IMR-90 (cell line): Measurements from ENCODE around the gene VAC14. TPM values are rescaled to one million over a fixed set of nuclear protein-coding genes. Genes with fewer than 3 reads are reported as not detected.

Experiments used
- ATAC-seq: fragments of 200-7000 bp; cut with Tn5 transposase; 2 replicates; pipeline ENCODE4 v1.9.1; 2020; ENCODE audit warnings: low read depth, mild to moderate bottlenecking, moderate library complexity
- BruUV-seq: library from RNA; stranded (reverse); fragments of 400-500 nt; replicated peaks from 2 replicates; lab custom pipeline; 2021; lab: Mats Ljungman, UMichigan
- CTCF ChIA-PET: fragments of 300-600 bp; formaldehyde crosslinking; extraction: SDS; loops from one replicate; lab custom pipeline; 2021; ENCODE audit warnings: antibody characterized with exemption; lab: Yijun Ruan, JAX
- POLR2A ChIA-PET: fragments of 300-600 bp; sonication (Branson Sonifier 250); formaldehyde crosslinking; loops from one replicate; lab custom pipeline; 2022; ENCODE audit warnings: antibody characterized with exemption; ENCODE audit not compliant: unreplicated experiment; lab: Charles Lee
- DNase-seq: peaks from one replicate; pipeline ENCODE4 v3.0.0; 2013
- H2AFZ ChIP-seq: replicated peaks from 2 replicates; pipeline ENCODE3; 2013; ENCODE audit warnings: low read length, mild to moderate bottlenecking; ENCODE audit not compliant: poor library complexity
- H2AK5ac ChIP-seq: 2 replicates; pipeline ENCODE4 v1.6.1; 2013; ENCODE audit warnings: low read depth, low read length, inconsistent platforms
- H2AK9ac ChIP-seq: replicated peaks from 2 replicates; pipeline ENCODE3; 2013; ENCODE audit warnings: mild to moderate bottlenecking, low read depth, low read length, moderate library complexity; ENCODE audit not compliant: poor library complexity
- H2BK120ac ChIP-seq: 2 replicates; pipeline ENCODE4 v1.6.1; 2013; ENCODE audit warnings: low read depth, low read length, inconsistent platforms
- H2BK15ac ChIP-seq: 3 replicates; pipeline ENCODE4 v1.6.1; 2013; ENCODE audit warnings: low read depth, low read length, inconsistent platforms
- H2BK20ac ChIP-seq: 2 replicates; pipeline ENCODE4 v1.6.1; 2013; ENCODE audit warnings: low read depth, mild to moderate bottlenecking, inconsistent platforms, low read length, moderate library complexity
- H2BK5ac ChIP-seq: 2 replicates; pipeline ENCODE4 v1.6.1; 2013; ENCODE audit warnings: mild to moderate bottlenecking, low read depth, low read length, inconsistent platforms; ENCODE audit not compliant: poor library complexity, severe bottlenecking
- H3K14ac ChIP-seq: replicated peaks from 2 replicates; pipeline ENCODE4 v1.6.1; 2013; ENCODE audit warnings: low read depth, low read length, inconsistent platforms
- H3K18ac ChIP-seq: 2 replicates; pipeline ENCODE4 v1.6.1; 2013; ENCODE audit warnings: low read depth, low read length, control low read depth
- H3K23ac ChIP-seq: 2 replicates; pipeline ENCODE4 v1.6.1; 2013; ENCODE audit warnings: low read depth, low read length, inconsistent platforms
- H3K27ac ChIP-seq: 2 replicates; pipeline ENCODE4 v1.5.1; 2013; ENCODE audit warnings: mild to moderate bottlenecking, control low read depth, low read length; ENCODE audit not compliant: insufficient read depth
- H3K27me3 ChIP-seq: 2 replicates; pipeline ENCODE4 v1.6.1; 2013; ENCODE audit warnings: low read length; ENCODE audit not compliant: control insufficient read depth, insufficient read depth
- H3K36me3 ChIP-seq: 2 replicates; pipeline ENCODE4 v1.6.1; 2013; ENCODE audit warnings: low read length, mixed read lengths; ENCODE audit not compliant: control insufficient read depth, insufficient read depth
- H3K4ac ChIP-seq: 2 replicates; pipeline ENCODE4 v1.6.1; 2013; ENCODE audit warnings: low read depth, low read length, inconsistent platforms
- H3K4me1 ChIP-seq: 2 replicates; pipeline ENCODE4 v1.6.1; 2013; ENCODE audit warnings: low read length, mixed read lengths; ENCODE audit not compliant: control insufficient read depth, insufficient read depth
- H3K4me2 ChIP-seq: 2 replicates; pipeline ENCODE4 v1.6.1; 2013; ENCODE audit warnings: low read depth, mild to moderate bottlenecking, control low read depth, low read length, moderate library complexity
- H3K4me3 ChIP-seq: 2 replicates; pipeline ENCODE4 v1.5.1; 2013; ENCODE audit warnings: low read depth, mild to moderate bottlenecking, control low read depth, low read length, moderate library complexity; ENCODE audit not compliant: insufficient read depth
- H3K56ac ChIP-seq: 2 replicates; pipeline ENCODE4 v1.6.1; 2013; ENCODE audit warnings: low read length, inconsistent platforms; ENCODE audit not compliant: insufficient read depth; ENCODE audit errors: extremely low read depth
- H3K79me1 ChIP-seq, 2 experiments: 2 replicates each; pipeline ENCODE4 v1.6.1; 2013; ENCODE audit warnings: low read length in 2 of 2, inconsistent platforms in 1 of 2, low read depth in 1 of 2
- H3K9ac ChIP-seq: 2 replicates; pipeline ENCODE4 v1.6.1; 2013; ENCODE audit warnings: low read depth, low read length, control low read depth
- H3K9me1 ChIP-seq: 2 replicates; pipeline ENCODE4 v1.6.1; 2013; ENCODE audit warnings: low read length, inconsistent platforms; ENCODE audit not compliant: insufficient read depth
- H3K9me3 ChIP-seq: 2 replicates; pipeline ENCODE4 v1.6.1; 2013; ENCODE audit warnings: low read length; ENCODE audit not compliant: control insufficient read depth, insufficient read depth
- H4K20me1 ChIP-seq: 2 replicates; pipeline ENCODE4 v1.6.1; 2013; ENCODE audit warnings: low read length, inconsistent platforms; ENCODE audit not compliant: insufficient read depth
- H4K5ac ChIP-seq: 2 replicates; pipeline ENCODE4 v1.6.1; 2013; ENCODE audit warnings: mild to moderate bottlenecking, low read depth, low read length, control low read depth
- H4K8ac ChIP-seq, 2 experiments: 2 replicates each; pipeline ENCODE4 v1.6.1; 2013; ENCODE audit warnings: low read depth in 2 of 2, low read length in 2 of 2, control low read depth in 1 of 2, inconsistent platforms in 1 of 2
- H4K91ac ChIP-seq: 2 replicates; pipeline ENCODE4 v1.6.1; 2013; ENCODE audit warnings: low read depth, low read length, inconsistent platforms; ENCODE audit not compliant: insufficient read depth
- BHLHE40 ChIP-seq: fragments of 150-350 bp; IDR thresholded peaks from 2 replicates; pipeline ENCODE4 v1.6.1; 2016; ENCODE audit warnings: mild to moderate bottlenecking, low read depth, low read length
- CEBPB ChIP-seq: IDR thresholded peaks from 2 replicates; pipeline ENCODE4 v1.6.1; 2012; ENCODE audit warnings: low read depth, low read length, improper control_type of control experiment
- CHD1 ChIP-seq: IDR thresholded peaks from 2 replicates; pipeline ENCODE4 v1.6.1; 2012; ENCODE audit warnings: low read depth, low read length, improper control_type of control experiment
- CTCF ChIP-seq: conservative IDR thresholded peaks from 2 replicates; pipeline ENCODE4 v1.5.1; 2012; ENCODE audit warnings: mild to moderate bottlenecking, low read depth, low read length, improper control_type of control experiment
- ELK1 ChIP-seq: fragments of 150-350 bp; IDR thresholded peaks from 2 replicates; pipeline ENCODE4 v1.6.1; 2016; ENCODE audit warnings: low read depth, mild to moderate bottlenecking, low read length, moderate library complexity, borderline replicate concordance
- MXI1 ChIP-seq: IDR thresholded peaks from 2 replicates; pipeline ENCODE4 v1.6.1; 2012; ENCODE audit warnings: low read depth, mild to moderate bottlenecking, low read length, moderate library complexity, borderline replicate concordance
- RCOR1 ChIP-seq: IDR thresholded peaks from 2 replicates; pipeline ENCODE4 v1.6.1; 2012; ENCODE audit warnings: mild to moderate bottlenecking, low read length, improper control_type of control experiment; ENCODE audit not compliant: insufficient replicate concordance
- SMC3 ChIP-seq: fragments of 150-350 bp; IDR thresholded peaks from 2 replicates; pipeline ENCODE4 v1.6.1; 2016; ENCODE audit warnings: low read depth, mild to moderate bottlenecking, antibody characterized with exemption, low read length, moderate library complexity
- WGBS, 2 experiments: methylation state at CpG; one replicate each; pipeline versions ENCODE4 v1.1.5 to v1.1.7; 2013; ENCODE audit warnings: missing lambda C conversion rate in 2 of 2; ENCODE audit not compliant: insufficient read length in 1 of 2; ENCODE audit errors: extremely low coverage in 2 of 2; 5-methylcytosine and 5-hydroxymethylcytosine counted together
- dilution Hi-C: fragments of 300-500 bp; cut with HindIII; formaldehyde crosslinking; loops from one replicate; pipeline ENCODE4 v1.14.3; 2018; ENCODE audit warnings: low sequenced_read_pairs; ENCODE audit not compliant: unreplicated experiment
- in situ Hi-C: fragments of 300-500 bp; cut with MboI; formaldehyde crosslinking; loops from 3 replicates; pipeline ENCODE4 v1.14.3; 2019; ENCODE audit warnings: low sequenced_read_pairs, inconsistent platforms, mixed read lengths
- intact Hi-C: fragments of 100-400 bp; cut with micrococcal nuclease; formaldehyde crosslinking; loops from 2 replicates; pipeline ENCODE4 v1.10.0; 2022
- polyA plus RNA-seq, 3 experiments: library from polyadenylated mRNA; depleted of rRNA; stranded (reverse); fragments of >200 nt; gene quantifications; 2 replicates each; pipeline ENCODE4 v1.2.3, GENCODE V29; 2012; ENCODE audit warnings: low replicate concordance in 1 of 3
- total RNA-seq: library from RNA; depleted of rRNA; stranded (reverse); fragments of >200 nt; gene quantifications from 2 replicates; pipeline ENCODE4 v1.2.3, GENCODE V29; 2012

The VAC14 gene
- total and polyA plus RNA-seq, 2 of the 4 experiments (the other 2 are of a cell fraction), result 21.1 to 40.2 TPM

DNA sequence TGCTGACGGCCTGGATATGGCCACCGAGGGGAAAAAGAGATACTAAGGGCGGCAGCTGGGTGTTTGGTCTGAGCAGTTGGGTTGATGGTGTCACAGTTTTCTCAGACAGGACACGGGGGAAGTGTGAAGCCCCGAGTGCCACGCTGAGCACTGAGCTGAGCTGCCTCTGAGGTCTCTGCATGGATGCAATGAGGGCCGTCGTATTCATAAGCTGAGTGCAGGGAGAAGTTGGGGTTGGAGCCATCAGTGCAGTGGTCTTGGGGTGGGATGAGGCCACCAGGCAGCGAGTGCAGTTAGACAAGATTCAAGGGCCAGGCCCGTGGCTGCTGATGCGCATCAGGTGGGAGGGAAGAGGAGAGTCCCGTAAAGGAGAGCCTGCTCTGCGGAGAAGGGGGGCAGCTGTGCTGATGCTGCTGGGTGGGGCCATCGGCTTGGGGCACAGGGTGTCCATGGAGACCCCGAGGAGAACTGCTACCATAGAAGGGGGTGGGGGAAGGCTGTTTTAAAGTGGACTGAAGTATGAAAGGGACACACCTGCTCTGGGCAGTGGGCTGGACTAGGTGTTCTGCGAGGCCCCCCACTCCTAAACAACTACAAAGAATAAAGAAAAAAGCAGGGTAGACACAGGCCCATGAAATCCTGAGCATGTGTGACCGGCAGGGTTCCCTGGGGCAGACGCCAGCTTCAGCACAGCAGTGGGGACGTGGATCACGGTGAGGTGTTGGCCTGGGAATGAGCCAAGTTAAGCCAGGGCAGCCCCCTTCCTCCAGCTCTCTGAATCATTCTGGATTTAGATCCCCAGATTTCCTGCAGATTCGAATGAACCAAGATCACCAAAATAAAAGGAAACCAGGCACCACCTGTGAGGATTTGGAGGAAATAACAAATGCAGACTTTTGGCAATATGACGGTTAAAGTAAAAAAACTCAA is 134.9 kb downstream of the VAC14 start (continued):
- TF ChIP-seq SMC3, result no peak
- TF ChIP-seq CEBPB, result no peak

DNA sequence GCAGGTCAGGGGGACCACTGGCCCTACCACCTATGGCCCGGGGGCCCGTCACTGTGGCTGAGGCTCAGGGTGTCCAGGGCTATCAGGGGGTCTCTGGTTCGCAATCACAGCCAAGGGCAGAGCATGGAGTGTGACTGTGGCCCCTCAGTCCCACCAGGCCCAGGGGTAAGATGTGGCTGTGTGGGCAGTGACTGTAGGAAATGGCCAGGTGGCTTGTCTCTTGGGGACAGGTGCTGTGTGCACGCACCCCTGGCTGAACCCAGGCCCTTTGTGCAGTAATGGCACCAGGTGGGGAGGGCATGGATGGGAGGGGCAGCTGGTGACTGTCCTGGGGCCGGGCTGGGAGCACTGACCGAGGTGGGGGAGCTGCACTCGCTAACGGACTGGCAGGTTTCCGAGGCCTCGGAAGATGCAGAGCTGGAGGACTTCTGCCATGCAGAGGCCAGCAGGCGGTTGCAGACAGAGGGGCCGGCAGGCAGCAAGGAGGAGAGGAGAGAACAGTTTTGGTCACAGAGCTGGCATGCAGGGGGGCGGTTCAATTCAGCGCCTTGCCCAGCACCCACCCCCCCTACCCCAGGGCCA is 135.8 kb downstream of the VAC14 start:
- in situ Hi-C loops, result no loop called here
- Histone ChIP-seq H2AK5ac (no peak overlapping the region), H3K27ac (no peak overlapping the region), H3K9me3 (no peaks in the 10 kb centered on the region), H3K27me3 (no peaks in the 10 kb centered on the region), H2AK9ac (no peak overlapping the region), H2BK15ac (no peak overlapping the region), H2BK5ac (no peak overlapping the region), H3K9me1 (no peaks in the 10 kb centered on the region), H2AFZ (no peak overlapping the region), H4K91ac (no peak overlapping the region), H3K23ac (no peak overlapping the region), H3K14ac (no peak overlapping the region), H4K5ac (no peak overlapping the region), H4K8ac (no peak overlapping the region), H3K79me1 (peaks cover 8 to 59% of the 10 kb centered on the region in 2 experiments), H3K18ac (no peak overlapping the region), H4K20me1 (peaks cover 65% of the 10 kb centered on the region), H3K4me2 (no peak overlapping the region), H3K4me1 (peaks cover 3% of the 10 kb centered on the region; the same call in 1 of the 2 replicates), H3K4me3 (no peak overlapping the region), H2BK120ac (no peak overlapping the region), H2BK20ac (no peak overlapping the region), H3K56ac (no peak overlapping the region), H3K4ac (no peak overlapping the region), H3K36me3 (peaks cover 66% of the 10 kb centered on the region), H3K9ac (no peak overlapping the region)
- WGBS, 2 experiments, result 80% methylated on average over 1 of the region's 14 CpGs; no CpG with 5 or more reads in 1 of the 2 experiments
- BruUV-seq, result no TSS peak
- intact Hi-C loops, result no loop called here
- ATAC-seq (no peak), DNase-seq (no peak)
- dilution Hi-C loops, result no loop called here
- no peak for TF ChIP-seq ELK1
- TF ChIP-seq BHLHE40, result no peak
- no peak for TF ChIP-seq RCOR1
- TF ChIP-seq CTCF, result no peak
- no peak for TF ChIP-seq MXI1
- TF ChIP-seq CHD1, result no peak
- POLR2A ChIA-PET, result no interaction called here
- CTCF ChIA-PET, result no interaction called here
